Adipose tissue (tissue), 3 donors: ENCODE data around the gene KRT77. TPM values are rescaled to one million over a fixed set of nuclear protein-coding genes. Genes with fewer than 3 reads are reported as not detected.
"Not testable (repeated sequence)": the region's sequence is repeated elsewhere in the genome, so short reads cannot be mapped to it uniquely, and the experiment has no call there.

ENCODE experiments used
- H3K27ac ChIP-seq: one replicate; pipeline ENCODE4 v1.5.1; 2013; ENCODE audit warnings: low read depth, low read length
- WGBS, 3 donors: extraction: QIAGEN DNeasy Blood & Tissue Kit; methylation state at CpG; one replicate each; pipeline ENCODE4 v1.1.7; 2013; 5-methylcytosine and 5-hydroxymethylcytosine counted together
- polyA plus RNA-seq, 3 donors: library from polyadenylated mRNA; stranded (reverse); fragments of 200-250 nt; gene quantifications; one replicate each; pipeline ENCODE4 v1.2.3, GENCODE V29; 2013
- donor health status: healthy with polysubstance abuse.
- donor health status: Bipolar disorder and iron deficiency.
- donor health status: healthy.

KRT77 gene
- polyA plus RNA-seq, 3 donors = 0.01 to 0.08 TPM; not detected in 1

GRCh38 chr12:52727037-52727436 is 23.7 kb upstream of the KRT77 start:
- H3K27ac ChIP-seq = no peak overlapping the region
- WGBS, 3 donors = 63 to 83% (median 82%) methylated on average over 4 of the region's 4 CpGs

DNA sequence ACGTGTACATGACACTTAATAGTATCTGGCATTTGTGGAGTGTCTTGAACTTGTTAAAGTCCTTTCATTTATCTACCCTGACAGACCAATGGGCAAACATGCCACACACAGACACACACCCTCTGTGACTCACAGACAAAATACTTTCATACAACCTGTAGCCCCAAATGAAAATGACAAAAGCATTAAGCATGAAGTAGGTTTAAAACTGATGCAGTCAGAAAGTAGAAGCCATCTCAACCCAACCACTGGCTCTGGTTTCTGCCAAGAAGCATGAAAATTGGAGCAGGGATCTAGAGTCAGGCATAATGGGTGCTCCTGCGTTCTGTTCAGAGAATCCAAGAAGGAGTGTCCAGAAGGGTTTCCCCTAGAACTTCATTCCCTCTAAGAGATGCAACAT is 23.1 kb upstream of the KRT77 start:
- 63 to 72% (median 64%) methylated on average over 2 of the region's 2 CpGs for WGBS, 3 donors
- no peak overlapping the region for H3K27ac ChIP-seq

GRCh38 chr12:52724384-52724783 is 21.1 kb upstream of the KRT77 start:
- H3K27ac ChIP-seq = no peak overlapping the region
- 82 to 91% (median 91%) methylated on average over 3 of the region's 3 CpGs for WGBS, 3 donors

- H3K27ac ChIP-seq = no peak overlapping the region
- WGBS, 3 donors = 63 to 77% (median 73%) methylated on average over 2 of the region's 2 CpGs
These were observed 19.4 kb upstream of the KRT77 start for GRCh38 chr12:52722680-52723079.

DNA sequence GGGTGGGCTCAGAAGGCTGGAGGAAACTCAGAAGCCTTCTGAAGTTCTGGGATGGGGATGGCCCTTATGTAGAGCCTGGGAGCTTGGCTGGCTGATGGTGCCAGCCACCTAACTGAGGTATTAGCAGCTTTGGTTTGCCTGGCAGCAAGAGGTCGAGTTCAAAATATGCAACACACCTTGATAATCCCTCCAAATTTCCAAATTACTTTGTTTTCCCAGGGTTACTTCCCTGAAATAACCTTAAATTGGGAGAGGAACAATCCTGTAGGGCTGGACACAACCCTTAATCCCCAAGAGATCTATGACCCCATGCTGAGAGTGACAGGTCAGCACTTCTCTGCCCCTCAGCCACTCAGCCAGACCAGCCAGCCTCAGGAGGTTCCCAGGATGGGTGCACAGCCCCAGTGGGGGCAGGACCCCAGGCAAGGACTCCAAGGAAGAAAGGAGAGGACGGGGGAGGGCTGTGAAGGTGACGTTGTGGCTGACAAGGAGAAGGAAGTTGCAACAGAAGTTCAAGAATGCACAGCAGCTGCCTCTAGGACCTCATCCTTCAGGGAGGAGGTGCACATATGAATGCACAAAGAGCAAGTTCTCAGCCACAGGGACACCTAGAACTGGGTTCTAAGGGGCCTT is 18.6 kb upstream of the KRT77 start:
- no peak overlapping the region for H3K27ac ChIP-seq
- WGBS, 3 donors = 43 to 56% (median 43%) methylated on average over 3 of the region's 3 CpGs

- WGBS, 3 donors = 79 to 83% (median 82%) methylated on average over 8 of the region's 8 CpGs
- H3K27ac ChIP-seq = no peak overlapping the region
These were observed 17.1 kb upstream of the KRT77 start for GRCh38 chr12:52720365-52720886.

GRCh38 chr12:52716061-52716460 is 12.7 kb upstream of the KRT77 start:
- WGBS, 3 donors = 87 to 95% (median 94%) methylated on average over 5 of the region's 5 CpGs

GRCh38 chr12:52715416-52715815 is 12.1 kb upstream of the KRT77 start:
- 63 to 81% (median 79%) methylated on average over 14 of the region's 14 CpGs for WGBS, 3 donors
- H3K27ac ChIP-seq = no peak overlapping the region

More at GRCh38 chr12:52716061-52716460, 12.7 kb upstream of the KRT77 start:
- H3K27ac ChIP-seq = no peak overlapping the region

DNA sequence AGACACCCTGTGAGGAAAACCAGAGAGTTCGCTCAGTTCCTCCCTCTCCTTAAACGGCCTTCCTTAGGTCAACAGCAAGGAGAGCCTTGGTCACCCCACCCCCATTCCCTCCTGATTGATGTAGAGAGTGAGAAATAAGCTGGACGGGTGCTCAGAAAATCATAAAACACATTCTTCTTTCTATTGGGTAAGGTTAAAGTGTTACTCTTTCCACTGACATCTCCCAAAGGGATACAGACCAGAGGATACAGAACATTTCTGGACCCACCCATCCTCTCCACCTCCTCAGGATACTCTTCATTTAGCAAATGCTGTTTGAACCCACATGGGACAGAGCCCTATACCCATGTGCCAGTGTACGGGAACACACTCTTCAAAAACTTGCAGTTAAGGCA is 11.6 kb upstream of the KRT77 start:
- WGBS, 3 donors = 68 to 76% (median 72%) methylated on average over 4 of the region's 4 CpGs

GRCh38 chr12:52713960-52714886 is 10.9 kb upstream of the KRT77 start:
- 7 to 8% (median 7%) methylated on average over 56 to 72 of the region's 72 CpGs for WGBS, 3 donors
- H3K27ac ChIP-seq = no peak overlapping the region

More for the DNA sequence above, 11.6 kb upstream of the KRT77 start:
- no peak overlapping the region for H3K27ac ChIP-seq

- H3K27ac ChIP-seq = not testable (repeated sequence)
- WGBS, 3 donors = 80 to 87% (median 81%) methylated on average over 6 of the region's 6 CpGs
These were observed 8.8 kb upstream of the KRT77 start for GRCh38 chr12:52712122-52712521.

- WGBS, 3 donors = 84 to 96% (median 93%) methylated on average over 1 of the region's 1 CpG
- no peak overlapping the region for H3K27ac ChIP-seq
These were observed 7.4 kb upstream of the KRT77 start for GRCh38 chr12:52710730-52711129.

DNA sequence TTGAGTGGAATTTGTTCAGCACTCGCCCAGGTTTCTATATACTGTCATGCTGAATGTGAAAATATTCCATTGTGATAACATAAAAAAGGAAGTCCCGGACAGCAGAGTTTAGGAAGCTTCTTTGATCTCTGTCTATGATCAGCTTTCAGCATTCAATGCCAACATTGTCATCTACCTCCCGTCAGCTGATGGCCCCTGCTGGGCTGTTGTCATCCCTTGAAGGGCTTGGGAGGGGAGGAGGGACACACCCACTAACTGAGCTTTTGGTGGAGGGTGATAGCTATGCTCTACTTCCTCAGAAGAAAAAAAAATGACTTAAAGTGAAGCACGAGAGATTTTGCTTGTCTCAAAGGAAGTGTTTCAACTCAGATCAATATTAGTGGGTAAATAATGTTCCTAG is 4.7 kb upstream of the KRT77 start:
- H3K27ac ChIP-seq = no peak overlapping the region
- WGBS, 3 donors = 36 to 66% (median 46%) methylated on average over 4 of the region's 4 CpGs

GRCh38 chr12:52704464-52704863 is 1.1 kb upstream of the KRT77 start:
- WGBS, 3 donors = 53 to 69% (median 60%) methylated on average over 7 of the region's 7 CpGs
- H3K27ac ChIP-seq = no peak overlapping the region

- WGBS, 3 donors = 68 to 73% (median 69%) methylated on average over 1 of the region's 1 CpG
- no peak overlapping the region for H3K27ac ChIP-seq
These were observed 554 bp upstream of the KRT77 start for GRCh38 chr12:52703878-52704277.

DNA sequence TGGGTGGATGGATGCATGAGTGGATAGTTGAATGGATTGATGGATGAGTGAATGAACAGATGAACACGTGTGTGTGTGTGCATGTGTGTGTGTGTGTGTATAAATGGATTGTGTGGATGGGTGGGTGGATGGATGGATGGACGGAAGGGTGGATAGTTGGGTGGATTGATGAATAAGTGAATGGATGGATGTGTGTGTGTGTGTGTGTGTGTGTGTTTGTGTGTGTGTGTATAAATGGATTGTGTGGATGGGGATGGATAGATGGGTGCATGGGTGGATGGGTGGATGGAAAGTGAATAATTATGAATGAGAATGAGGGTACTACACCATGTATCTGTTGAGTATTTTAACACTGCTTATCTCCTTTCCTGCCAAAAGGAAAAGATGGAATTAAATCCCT is 986 bp downstream of the KRT77 start:
- H3K27ac ChIP-seq = no peak overlapping the region
- WGBS, 3 donors = 81 to 86% (median 84%) methylated on average over 2 of the region's 2 CpGs

GRCh38 chr12:52701281-52701680 is 2.0 kb downstream of the KRT77 start:
- WGBS, 3 donors = 80 to 85% (median 85%) methylated on average over 12 of the region's 12 CpGs
- H3K27ac ChIP-seq = no peak overlapping the region

GRCh38 chr12:52699960-52700359 is 3.4 kb downstream of the KRT77 start:
- no peak overlapping the region for H3K27ac ChIP-seq
- WGBS, 3 donors = 48 to 60% (median 57%) methylated on average over 2 of the region's 2 CpGs

GRCh38 chr12:52699373-52699772 is 4.0 kb downstream of the KRT77 start:
- H3K27ac ChIP-seq = no peak overlapping the region
- 66 to 87% (median 82%) methylated on average over 2 of the region's 2 CpGs for WGBS, 3 donors
